Muscle layer of duodenum (tissue), 2 donors: ENCODE data around the gene PRKCB.

Experiments used
- H3K27ac ChIP-seq: one replicate; pipeline ENCODE4 v1.7.0; 2013; ENCODE audit warnings: mild to moderate bottlenecking, low read length
- H3K27me3 ChIP-seq: one replicate; pipeline ENCODE4 v1.7.0; 2013; ENCODE audit warnings: low read depth, mild to moderate bottlenecking, control low read depth, low read length
- H3K36me3 ChIP-seq, 2 donors: one replicate each; pipeline ENCODE4 v1.7.0; 2013; ENCODE audit warnings: low read length in 2 of 2, control low read depth in 1 of 2, mild to moderate bottlenecking in 1 of 2; ENCODE audit not compliant: insufficient read depth in 2 of 2, control insufficient read depth in 1 of 2
- H3K4me1 ChIP-seq, 2 donors: one replicate each; pipeline ENCODE4 v1.7.0; 2013; ENCODE audit warnings: low read length in 2 of 2, mild to moderate bottlenecking in 2 of 2, control low read depth in 1 of 2, moderate library complexity in 1 of 2; ENCODE audit not compliant: insufficient read depth in 2 of 2, control insufficient read depth in 1 of 2
- H3K4me3 ChIP-seq, 2 donors: one replicate each; pipeline ENCODE4 v1.7.0; 2013; ENCODE audit warnings: low read length in 2 of 2, low read depth in 1 of 2, mild to moderate bottlenecking in 1 of 2
- H3K9me3 ChIP-seq, 2 donors: one replicate each; pipeline ENCODE4 v1.7.0; 2013; ENCODE audit warnings: low read length in 2 of 2, control low read depth in 1 of 2, mild to moderate bottlenecking in 1 of 2; ENCODE audit not compliant: control insufficient read depth in 1 of 2
- donor health status: healthy.

PRKCB gene

GRCh38 chr16:23823475-23824384, 12.1 kb upstream of the PRKCB start:
- Histone ChIP-seq H3K27me3 (no peaks in the 10 kb centered on the region), H3K4me3 (no peak overlapping the region), H3K9me3 (peaks cover 0 to under 1% of the 10 kb centered on the region in 2 donors), H3K4me1 (no peaks in the 10 kb centered on the region), H3K27ac (no peak overlapping the region), H3K36me3 (no peaks in the 10 kb centered on the region)

- Histone ChIP-seq H3K4me3 (no peak overlapping the region), H3K27me3 (no peaks in the 10 kb centered on the region), H3K4me1 (no peaks in the 10 kb centered on the region), H3K27ac (no peak overlapping the region), H3K36me3 (no peaks in the 10 kb centered on the region), H3K9me3 (peaks cover 0 to 8% of the 10 kb centered on the region in 2 donors)
These were observed 10.9 kb upstream of the PRKCB start for GRCh38 chr16:23824909-23825308.

- no peak overlapping the region for H3K27ac ChIP-seq
- no peaks in the 10 kb centered on the region for H3K4me1 ChIP-seq
- H3K36me3 ChIP-seq = no peaks in the 10 kb centered on the region
- H3K9me3 ChIP-seq = peaks cover 0 to 11% of the 10 kb centered on the region in 2 donors
- H3K4me3 ChIP-seq = no peak overlapping the region
- H3K27me3 ChIP-seq = no peaks in the 10 kb centered on the region
These were observed 9.2 kb upstream of the PRKCB start for GRCh38 chr16:23826528-23827045.

GRCh38 chr16:23827057-23827456, 8.7 kb upstream of the PRKCB start:
- Histone ChIP-seq H3K9me3 (peaks cover 0 to 11% of the 10 kb centered on the region in 2 donors), H3K36me3 (no peaks in the 10 kb centered on the region), H3K27me3 (no peaks in the 10 kb centered on the region), H3K27ac (no peak overlapping the region), H3K4me3 (no peak overlapping the region), H3K4me1 (no peaks in the 10 kb centered on the region)

GRCh38 chr16:23829454-23829853, 6.3 kb upstream of the PRKCB start:
- H3K4me3 ChIP-seq = no peak overlapping the region
- no peaks in the 10 kb centered on the region for H3K4me1 ChIP-seq
- H3K27me3 ChIP-seq = no peaks in the 10 kb centered on the region
- no peaks in the 10 kb centered on the region for H3K36me3 ChIP-seq
- H3K9me3 ChIP-seq = peaks cover 0 to 11% of the 10 kb centered on the region in 2 donors
- no peak overlapping the region for H3K27ac ChIP-seq

GRCh38 chr16:23830276-23830675, 5.5 kb upstream of the PRKCB start:
- Histone ChIP-seq H3K36me3 (no peaks in the 10 kb centered on the region), H3K4me1 (peaks cover 0 to 4% of the 10 kb centered on the region in 2 donors), H3K27ac (no peak overlapping the region), H3K9me3 (peaks cover 0 to 11% of the 10 kb centered on the region in 2 donors), H3K4me3 (no peak overlapping the region), H3K27me3 (no peaks in the 10 kb centered on the region)

GRCh38 chr16:23832882-23833281, 2.9 kb upstream of the PRKCB start:
- Histone ChIP-seq H3K4me3 (no peak overlapping the region), H3K27ac (no peak overlapping the region), H3K36me3 (no peaks in the 10 kb centered on the region), H3K27me3 (no peaks in the 10 kb centered on the region), H3K4me1 (peaks cover 0 to 26% of the 10 kb centered on the region in 2 donors), H3K9me3 (peaks cover 0 to 11% of the 10 kb centered on the region in 2 donors)

- H3K4me1 ChIP-seq = peaks cover 0 to 26% of the 10 kb centered on the region in 2 donors
- H3K27ac ChIP-seq = no peak overlapping the region
- no peak overlapping the region for H3K4me3 ChIP-seq
- H3K36me3 ChIP-seq = no peaks in the 10 kb centered on the region
- peaks cover 0 to 11% of the 10 kb centered on the region in 2 donors for H3K9me3 ChIP-seq
- no peaks in the 10 kb centered on the region for H3K27me3 ChIP-seq
These were observed 2.3 kb upstream of the PRKCB start for GRCh38 chr16:23833504-23833903.

GRCh38 chr16:23833960-23834685, 1.7 kb upstream of the PRKCB start:
- peaks cover 0 to 8% of the 10 kb centered on the region in 2 donors for H3K9me3 ChIP-seq
- H3K4me1 ChIP-seq = peaks cover 0 to 26% of the 10 kb centered on the region in 2 donors
- no peak overlapping the region for H3K4me3 ChIP-seq
- no peaks in the 10 kb centered on the region for H3K27me3 ChIP-seq
- no peak overlapping the region for H3K27ac ChIP-seq
- H3K36me3 ChIP-seq = no peaks in the 10 kb centered on the region

- no peaks in the 10 kb centered on the region for H3K36me3 ChIP-seq
- peaks cover 0 to 26% of the 10 kb centered on the region in 2 donors for H3K4me1 ChIP-seq
- H3K9me3 ChIP-seq = no peaks in the 10 kb centered on the region
- no peak overlapping the region for H3K27ac ChIP-seq
- peak overlapping the region in 1 of 2 donors; percentile 76 for H3K4me3 ChIP-seq
- H3K27me3 ChIP-seq = peaks cover 4% of the 10 kb centered on the region
These were observed 258 bp downstream of the PRKCB start for GRCh38 chr16:23836078-23836403.
